Stimulated activated naive CD4-positive, alpha-beta T cell treated with Interleukin-2 at 50 U/mL for 16 hours (primary cell): Measurements from ENCODE around the gene IL23R.

Source experiments
- DNase-seq: peaks from one replicate; lab custom pipeline; 2025; lab: John Stamatoyannopoulos, UW

IL23R gene

GRCh38 chr1:67300561-67300960 lies 134.3 kb downstream of the IL23R start:
- DNase-seq: no peak

- no peak for DNase-seq
Observed at GRCh38 chr1:67304023-67304422, 137.8 kb downstream of the IL23R start.

- no peak for DNase-seq
Observed at GRCh38 chr1:67306547-67306946, 140.3 kb downstream of the IL23R start.

- peak; percentile 63 for DNase-seq
Observed at GRCh38 chr1:67307251-67308060, 141.2 kb downstream of the IL23R start, which contains the start of gene IL12RB2. TSS of gene IL12RB2 (plus strand) at chr1:67307873. CDS start at chr1:67320369, 12,496 bp downstream.

GRCh38 chr1:67308136-67308535 lies 141.9 kb downstream of the IL23R start:
- no peak for DNase-seq
